GM12878 (cell line): Measurements from ENCODE around the gene DMAC2. TPM values are rescaled to one million over a fixed set of nuclear protein-coding genes. Genes with fewer than 3 reads are reported as not detected.
"Not testable (repeated sequence)": the region's sequence is repeated elsewhere in the genome, so short reads cannot be mapped to it uniquely, and the experiment has no call there.

ENCODE experiments used
- ATAC-seq: fragments of 200-7000 bp; cut with Tn5 transposase; 3 replicates; pipeline ENCODE4 v1.9.1; 2020; ENCODE audit warnings: mild to moderate bottlenecking, moderate library complexity
- BruUV-seq: library from RNA; stranded (reverse); fragments of 400-500 nt; replicated peaks from 2 replicates; lab custom pipeline; 2021; lab: Mats Ljungman, UMichigan
- CTCF ChIA-PET: fragments of 300-600 bp; sonication (Branson Sonifier 250); formaldehyde crosslinking; extraction: SDS; loops from one replicate; lab custom pipeline; 2021; ENCODE audit warnings: inconsistent platforms; lab: Yijun Ruan, JAX
- POLR2A ChIA-PET: fragments of 350-600 bp; formaldehyde crosslinking; extraction: SDS; loops from one replicate; lab custom pipeline; 2021; ENCODE audit warnings: inconsistent platforms; lab: Charles Lee
- RAD21 ChIA-PET: fragments of 300-600 bp; sonication (Branson Sonifier 250); formaldehyde crosslinking; loops from one replicate; lab custom pipeline; 2023; ENCODE audit warnings: antibody characterized with exemption; ENCODE audit not compliant: unreplicated experiment; lab: Charles Lee
- SMC1A ChIA-PET: fragments of 300-600 bp; sonication (Branson Sonifier 250); formaldehyde crosslinking; loops from one replicate; lab custom pipeline; 2023; ENCODE audit not compliant: unreplicated experiment, uncharacterized antibody; lab: Charles Lee
- DNase-seq: peaks from one replicate; pipeline ENCODE4 v3.0.0-alpha.2; 2011; ENCODE audit warnings: low read depth, low spot score
- FAIRE-seq: peaks from 3 replicates; lab custom pipeline; 2011; peaks lifted over from hg19 to GRCh38; lab: Jason Lieb, UNC
- H2AFZ ChIP-seq: 2 replicates; pipeline ENCODE4 v1.6.0; 2011; ENCODE audit warnings: low read depth, low read length, control low read depth; ENCODE audit not compliant: control insufficient read depth
- H3K27ac ChIP-seq: 2 replicates; pipeline ENCODE4 v1.5.1; 2011; ENCODE audit warnings: control low read depth; ENCODE audit not compliant: control insufficient read depth, insufficient read depth
- H3K27me3 ChIP-seq, 2 experiments: replicated peaks in 1 of 2; 2 replicates each; pipeline versions ENCODE4 v1.6.0 to v1.6.1; 2011; ENCODE audit warnings: low read length in 1 of 2; ENCODE audit not compliant: control insufficient read depth in 2 of 2, insufficient read depth in 2 of 2
- H3K36me3 ChIP-seq, 2 experiments: 2 replicates each; pipeline ENCODE4 v1.5.1; 2011; ENCODE audit warnings: low read length in 1 of 2; ENCODE audit not compliant: control insufficient read depth in 2 of 2, insufficient read depth in 2 of 2
- H3K4me1 ChIP-seq: 2 replicates; pipeline ENCODE4 v1.6.1; 2011; ENCODE audit warnings: mild to moderate bottlenecking, low read length, moderate library complexity, mixed read lengths; ENCODE audit not compliant: control insufficient read depth, insufficient read depth
- H3K4me2 ChIP-seq: 2 replicates; pipeline ENCODE4 v1.6.0; 2011; ENCODE audit warnings: control low read depth; ENCODE audit not compliant: control insufficient read depth, insufficient read depth
- H3K4me3 ChIP-seq: fragments of 200-600 bp; sonication (generic); 2 replicates; pipeline ENCODE4 v1.5.1; 2016
- H3K79me2 ChIP-seq: 2 replicates; pipeline ENCODE4 v1.6.0; 2011; ENCODE audit warnings: low read length; ENCODE audit not compliant: control insufficient read depth, insufficient read depth
- H3K9ac ChIP-seq: 2 replicates; pipeline ENCODE4 v1.8.0; 2011; ENCODE audit warnings: low read length, control low read depth, mixed read lengths; ENCODE audit not compliant: control insufficient read depth, insufficient read depth
- H3K9me3 ChIP-seq: replicated peaks from 3 replicates; pipeline ENCODE4 v1.5.1; 2011; ENCODE audit warnings: mild to moderate bottlenecking, low read length; ENCODE audit not compliant: control insufficient read depth, insufficient read depth
- H4K20me1 ChIP-seq: 2 replicates; pipeline ENCODE4 v1.6.0; 2011; ENCODE audit not compliant: control insufficient read depth, insufficient read depth
- DPF2 ChIP-seq: fragments of 450-650 bp; IDR thresholded peaks from 2 replicates; pipeline ENCODE4 v1.6.1; 2017; ENCODE audit warnings: mild to moderate bottlenecking
- IRF4 ChIP-seq: IDR thresholded peaks from 2 replicates; pipeline ENCODE4 v1.6.1; 2011; ENCODE audit warnings: low read depth, low read length
- MTA2 ChIP-seq: fragments of 450-650 bp; IDR thresholded peaks from 2 replicates; pipeline ENCODE4 v1.6.1; 2016; ENCODE audit warnings: low read depth, mild to moderate bottlenecking, moderate library complexity
- NFYB ChIP-seq: IDR thresholded peaks from 2 replicates; pipeline ENCODE4 v1.6.1; 2011; ENCODE audit warnings: low read depth, mild to moderate bottlenecking, low read length, improper control_type of control experiment, moderate library complexity; ENCODE audit not compliant: insufficient read depth
- WGBS: methylation state at CpG from one replicate; pipeline ENCODE4 v1.1.6; 2016; ENCODE audit warnings: low lambda C conversion rate; ENCODE audit not compliant: insufficient replicate concordance, insufficient coverage; ENCODE audit errors: missing lambda C conversion rate; 5-methylcytosine and 5-hydroxymethylcytosine counted together
- in situ Hi-C: fragments of 300-500 bp; cut with MboI; formaldehyde crosslinking; loops from 9 replicates; pipeline ENCODE4 v1.14.3; 2018; ENCODE audit warnings: mixed read lengths
- intact Hi-C: fragments of 100-400 bp; cut with micrococcal nuclease; formaldehyde crosslinking; loops from one replicate; pipeline ENCODE4 v1.14.2; 2022; ENCODE audit not compliant: unreplicated experiment
- polyA plus RNA-seq, 11 experiments: library from polyadenylated mRNA; depleted of rRNA in 4 of 11; unstranded in 6 of 11; stranded (reverse) in 5 of 11; fragments of >200 nt; fragmentation: Nextera tagmentation in 4 of 11; fragmentation: Illumina TruSeq in 1 of 11; extraction: Ambion mirVana in 4 of 11; extraction: Trizol in 1 of 11; gene quantifications; 1 replicate in 1 of 11; 2 replicates in 10 of 11; pipeline versions ENCODE4 v1.2.1 to v1.2.3, GENCODE V29; 2011 to 2016; ENCODE audit warnings: inconsistent platforms in 2 of 11, missing spikeins in 2 of 11, low read depth in 1 of 11
- total RNA-seq, 4 experiments: library from RNA; depleted of rRNA in 3 of 4; stranded (reverse); fragments of >200 nt in 3 of 4; fragmentation: Illumina TruSeq in 1 of 4; extraction: Trizol in 1 of 4; gene quantifications; 2 replicates each; pipeline versions ENCODE4 v1.2.1 to v1.2.3, GENCODE V29; 2013 to 2021
- TF ChIP-seq, protein P1 (sequence below): fragments of 150-350 bp; IDR thresholded peaks from 2 replicates; pipeline ENCODE4 v1.6.1; 2016; ENCODE audit warnings: low read depth, low read length
- TF ChIP-seq, protein P2 (sequence below): fragments of 450-650 bp; IDR thresholded peaks from 2 replicates; pipeline ENCODE4 v1.6.1; 2017; ENCODE audit warnings: mild to moderate bottlenecking, moderate library complexity

The DMAC2 gene
- total and polyA plus RNA-seq, 10 of the 15 experiments (the other 5 are each of a cell fraction or from before 2014, with no cell fraction given): 10.8 to 57.2 (median 42.7) TPM

DNA sequence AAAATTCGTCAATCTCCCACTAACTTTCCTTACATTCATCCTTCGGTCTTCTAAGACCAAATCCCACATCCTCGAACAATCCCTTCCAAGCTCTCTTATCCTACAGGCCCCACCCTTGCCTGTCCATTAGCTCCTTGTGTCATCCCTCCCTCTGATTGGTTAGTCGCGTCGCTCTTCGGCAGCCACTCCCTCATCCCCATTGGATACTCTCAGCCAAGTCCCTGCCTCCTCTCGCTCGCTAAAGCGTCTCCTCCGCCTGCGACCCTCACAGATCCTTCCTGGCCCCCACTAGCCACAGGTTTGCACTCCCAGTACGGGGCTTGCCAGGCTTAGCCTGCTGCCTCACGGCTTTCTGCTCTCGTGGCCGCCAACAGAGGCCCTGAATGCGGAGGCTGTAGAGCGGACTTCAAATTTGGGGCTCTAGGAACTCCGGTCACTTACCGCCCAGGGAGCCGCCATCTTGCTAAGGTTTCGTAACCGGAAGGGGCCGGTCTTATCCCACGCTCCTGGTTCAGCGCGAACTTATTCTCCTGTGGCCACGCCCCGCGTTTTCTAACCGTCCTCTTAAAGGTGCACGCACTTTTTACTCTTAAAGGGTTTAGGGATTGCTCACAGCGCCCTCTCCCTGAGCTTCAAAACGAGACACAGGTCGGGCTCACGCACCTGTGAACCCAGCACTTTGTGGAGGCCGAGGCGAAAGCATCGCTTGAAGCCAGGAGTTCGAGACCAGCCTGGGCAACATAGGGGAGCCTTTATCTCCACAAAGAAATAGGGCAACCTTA lies at the start of gene DMAC2 (continued):
- TF ChIP-seq, protein P1, sequence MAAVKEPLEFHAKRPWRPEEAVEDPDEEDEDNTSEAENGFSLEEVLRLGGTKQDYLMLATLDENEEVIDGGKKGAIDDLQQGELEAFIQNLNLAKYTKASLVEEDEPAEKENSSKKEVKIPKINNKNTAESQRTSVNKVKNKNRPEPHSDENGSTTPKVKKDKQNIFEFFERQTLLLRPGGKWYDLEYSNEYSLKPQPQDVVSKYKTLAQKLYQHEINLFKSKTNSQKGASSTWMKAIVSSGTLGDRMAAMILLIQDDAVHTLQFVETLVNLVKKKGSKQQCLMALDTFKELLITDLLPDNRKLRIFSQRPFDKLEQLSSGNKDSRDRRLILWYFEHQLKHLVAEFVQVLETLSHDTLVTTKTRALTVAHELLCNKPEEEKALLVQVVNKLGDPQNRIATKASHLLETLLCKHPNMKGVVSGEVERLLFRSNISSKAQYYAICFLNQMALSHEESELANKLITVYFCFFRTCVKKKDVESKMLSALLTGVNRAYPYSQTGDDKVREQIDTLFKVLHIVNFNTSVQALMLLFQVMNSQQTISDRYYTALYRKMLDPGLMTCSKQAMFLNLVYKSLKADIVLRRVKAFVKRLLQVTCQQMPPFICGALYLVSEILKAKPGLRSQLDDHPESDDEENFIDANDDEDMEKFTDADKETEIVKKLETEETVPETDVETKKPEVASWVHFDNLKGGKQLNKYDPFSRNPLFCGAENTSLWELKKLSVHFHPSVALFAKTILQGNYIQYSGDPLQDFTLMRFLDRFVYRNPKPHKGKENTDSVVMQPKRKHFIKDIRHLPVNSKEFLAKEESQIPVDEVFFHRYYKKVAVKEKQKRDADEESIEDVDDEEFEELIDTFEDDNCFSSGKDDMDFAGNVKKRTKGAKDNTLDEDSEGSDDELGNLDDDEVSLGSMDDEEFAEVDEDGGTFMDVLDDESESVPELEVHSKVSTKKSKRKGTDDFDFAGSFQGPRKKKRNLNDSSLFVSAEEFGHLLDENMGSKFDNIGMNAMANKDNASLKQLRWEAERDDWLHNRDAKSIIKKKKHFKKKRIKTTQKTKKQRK: no peak
- no peak for TF ChIP-seq IRF4
- TF ChIP-seq MTA2: no peak
- TF ChIP-seq NFYB: peak; percentile 74; the same call in 1 of the 2 replicates
- TF ChIP-seq DPF2: no peak
- TF ChIP-seq, protein P2, sequence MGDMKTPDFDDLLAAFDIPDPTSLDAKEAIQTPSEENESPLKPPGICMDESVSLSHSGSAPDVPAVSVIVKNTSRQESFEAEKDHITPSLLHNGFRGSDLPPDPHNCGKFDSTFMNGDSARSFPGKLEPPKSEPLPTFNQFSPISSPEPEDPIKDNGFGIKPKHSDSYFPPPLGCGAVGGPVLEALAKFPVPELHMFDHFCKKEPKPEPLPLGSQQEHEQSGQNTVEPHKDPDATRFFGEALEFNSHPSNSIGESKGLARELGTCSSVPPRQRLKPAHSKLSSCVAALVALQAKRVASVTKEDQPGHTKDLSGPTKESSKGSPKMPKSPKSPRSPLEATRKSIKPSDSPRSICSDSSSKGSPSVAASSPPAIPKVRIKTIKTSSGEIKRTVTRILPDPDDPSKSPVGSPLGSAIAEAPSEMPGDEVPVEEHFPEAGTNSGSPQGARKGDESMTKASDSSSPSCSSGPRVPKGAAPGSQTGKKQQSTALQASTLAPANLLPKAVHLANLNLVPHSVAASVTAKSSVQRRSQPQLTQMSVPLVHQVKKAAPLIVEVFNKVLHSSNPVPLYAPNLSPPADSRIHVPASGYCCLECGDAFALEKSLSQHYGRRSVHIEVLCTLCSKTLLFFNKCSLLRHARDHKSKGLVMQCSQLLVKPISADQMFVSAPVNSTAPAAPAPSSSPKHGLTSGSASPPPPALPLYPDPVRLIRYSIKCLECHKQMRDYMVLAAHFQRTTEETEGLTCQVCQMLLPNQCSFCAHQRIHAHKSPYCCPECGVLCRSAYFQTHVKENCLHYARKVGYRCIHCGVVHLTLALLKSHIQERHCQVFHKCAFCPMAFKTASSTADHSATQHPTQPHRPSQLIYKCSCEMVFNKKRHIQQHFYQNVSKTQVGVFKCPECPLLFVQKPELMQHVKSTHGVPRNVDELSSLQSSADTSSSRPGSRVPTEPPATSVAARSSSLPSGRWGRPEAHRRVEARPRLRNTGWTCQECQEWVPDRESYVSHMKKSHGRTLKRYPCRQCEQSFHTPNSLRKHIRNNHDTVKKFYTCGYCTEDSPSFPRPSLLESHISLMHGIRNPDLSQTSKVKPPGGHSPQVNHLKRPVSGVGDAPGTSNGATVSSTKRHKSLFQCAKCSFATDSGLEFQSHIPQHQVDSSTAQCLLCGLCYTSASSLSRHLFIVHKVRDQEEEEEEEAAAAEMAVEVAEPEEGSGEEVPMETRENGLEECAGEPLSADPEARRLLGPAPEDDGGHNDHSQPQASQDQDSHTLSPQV: no peak

GRCh38 chr19:41486953-41487352 lies 47.2 kb upstream of the DMAC2 start:
- WGBS: 53% methylated on average over 4 of the region's 4 CpGs
- H3K4me3 ChIP-seq, intact Hi-C loops, H4K20me1 ChIP-seq, H3K4me2 ChIP-seq, DNase-seq, FAIRE-seq, H3K27me3 ChIP-seq, BruUV-seq, H3K9ac ChIP-seq, H3K27ac ChIP-seq, H2AFZ ChIP-seq, RAD21 ChIA-PET, H3K36me3 ChIP-seq, POLR2A ChIA-PET, in situ Hi-C loops, H3K9me3 ChIP-seq, ATAC-seq, CTCF ChIA-PET, H3K79me2 ChIP-seq, SMC1A ChIA-PET, H3K4me1 ChIP-seq: not testable (repeated sequence)
